SHP77 (cell line): ENCODE measurements around the gene ID4.
"Not testable (repeated sequence)": the region's sequence is repeated elsewhere in the genome, so short reads cannot be mapped to it uniquely, and the experiment has no call there.

Experiments used
- DNase-seq, 2 experiments: peaks; one replicate each; lab custom pipeline; 2025; lab: John Stamatoyannopoulos, UW

Gene ID4

DNA sequence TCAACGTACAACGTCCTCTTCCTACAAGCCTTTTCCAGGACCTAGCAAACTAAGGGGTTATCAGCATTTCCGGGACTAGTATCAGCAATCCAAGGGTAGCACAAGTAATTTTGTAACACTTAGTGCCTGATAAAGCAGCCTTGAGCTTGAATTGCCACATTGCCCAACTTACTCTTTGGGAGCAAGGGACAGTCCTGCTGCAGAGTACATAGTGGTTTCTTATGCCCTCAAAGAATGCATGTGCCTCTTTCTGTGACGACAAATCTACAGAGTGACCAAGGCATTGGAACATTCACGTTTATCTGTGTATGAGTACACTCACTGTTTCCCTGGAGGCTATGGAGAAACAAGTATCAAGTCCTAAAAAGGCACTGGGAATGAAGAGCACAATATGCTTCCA is 3.2 kb upstream of the ID4 start:
- DNase-seq = no peak

DNA sequence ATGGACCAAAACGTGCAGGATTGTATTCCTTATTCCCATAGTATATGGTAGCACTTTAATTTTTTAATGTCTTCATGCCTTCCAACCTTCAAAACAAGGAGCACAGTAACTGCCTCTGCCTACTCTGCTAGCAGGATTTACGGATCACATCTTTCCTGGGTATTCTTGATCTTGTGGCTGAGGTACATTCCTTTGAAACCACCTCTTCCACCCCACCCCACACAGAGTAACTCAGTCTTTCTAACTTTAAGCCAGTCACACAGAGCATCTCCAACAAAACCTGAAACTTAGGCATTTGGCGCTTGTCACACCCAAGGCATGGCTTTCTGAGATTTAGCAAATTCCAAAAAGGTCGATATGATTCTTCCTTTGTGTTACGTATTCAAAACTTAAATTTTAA is 2.3 kb upstream of the ID4 start:
- DNase-seq = no peak

DNA sequence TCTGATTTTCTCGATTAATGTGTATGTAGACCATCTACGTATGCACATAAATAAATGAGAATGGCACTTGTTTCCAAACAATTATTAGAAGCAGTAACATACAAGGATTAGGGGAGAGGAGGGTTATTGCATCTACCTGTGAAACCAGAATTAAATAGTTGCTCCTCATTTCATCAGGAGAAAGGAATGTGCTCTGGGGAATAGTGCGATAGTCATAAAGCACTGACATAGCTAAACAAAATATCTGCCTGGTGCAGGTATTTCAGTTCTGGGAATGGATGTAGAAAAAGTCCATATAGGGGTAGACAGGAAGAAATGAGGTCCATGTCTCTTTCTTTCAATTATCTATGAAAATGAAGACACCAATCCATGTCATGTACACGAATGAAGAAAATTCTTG is 1.6 kb upstream of the ID4 start:
- DNase-seq = no peak

DNA sequence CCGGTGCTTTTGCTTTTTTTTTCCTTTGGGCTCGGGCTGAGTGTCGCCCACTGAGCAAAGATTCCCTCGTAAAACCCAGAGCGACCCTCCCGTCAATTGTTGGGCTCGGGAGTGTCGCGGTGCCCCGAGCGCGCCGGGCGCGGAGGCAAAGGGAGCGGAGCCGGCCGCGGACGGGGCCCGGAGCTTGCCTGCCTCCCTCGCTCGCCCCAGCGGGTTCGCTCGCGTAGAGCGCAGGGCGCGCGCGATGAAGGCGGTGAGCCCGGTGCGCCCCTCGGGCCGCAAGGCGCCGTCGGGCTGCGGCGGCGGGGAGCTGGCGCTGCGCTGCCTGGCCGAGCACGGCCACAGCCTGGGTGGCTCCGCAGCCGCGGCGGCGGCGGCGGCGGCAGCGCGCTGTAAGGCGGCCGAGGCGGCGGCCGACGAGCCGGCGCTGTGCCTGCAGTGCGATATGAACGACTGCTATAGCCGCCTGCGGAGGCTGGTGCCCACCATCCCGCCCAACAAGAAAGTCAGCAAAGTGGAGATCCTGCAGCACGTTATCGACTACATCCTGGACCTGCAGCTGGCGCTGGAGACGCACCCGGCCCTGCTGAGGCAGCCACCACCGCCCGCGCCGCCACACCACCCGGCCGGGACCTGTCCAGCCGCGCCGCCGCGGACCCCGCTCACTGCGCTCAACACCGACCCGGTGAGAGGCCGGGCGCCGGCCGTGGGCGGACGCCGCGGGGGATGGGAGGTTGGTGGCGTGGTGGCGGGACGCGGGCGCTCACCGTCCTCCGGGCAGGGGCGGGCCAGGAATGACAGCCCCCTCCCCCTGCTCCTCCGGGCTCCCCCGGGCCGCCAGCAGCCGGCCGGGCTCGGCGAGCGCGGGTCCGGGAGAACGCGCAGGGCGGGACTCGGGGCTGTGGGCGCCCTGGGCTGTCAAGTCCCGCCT is 606 bp downstream of the ID4 start:
- DNase-seq = peak; percentile 42 to 44

DNA sequence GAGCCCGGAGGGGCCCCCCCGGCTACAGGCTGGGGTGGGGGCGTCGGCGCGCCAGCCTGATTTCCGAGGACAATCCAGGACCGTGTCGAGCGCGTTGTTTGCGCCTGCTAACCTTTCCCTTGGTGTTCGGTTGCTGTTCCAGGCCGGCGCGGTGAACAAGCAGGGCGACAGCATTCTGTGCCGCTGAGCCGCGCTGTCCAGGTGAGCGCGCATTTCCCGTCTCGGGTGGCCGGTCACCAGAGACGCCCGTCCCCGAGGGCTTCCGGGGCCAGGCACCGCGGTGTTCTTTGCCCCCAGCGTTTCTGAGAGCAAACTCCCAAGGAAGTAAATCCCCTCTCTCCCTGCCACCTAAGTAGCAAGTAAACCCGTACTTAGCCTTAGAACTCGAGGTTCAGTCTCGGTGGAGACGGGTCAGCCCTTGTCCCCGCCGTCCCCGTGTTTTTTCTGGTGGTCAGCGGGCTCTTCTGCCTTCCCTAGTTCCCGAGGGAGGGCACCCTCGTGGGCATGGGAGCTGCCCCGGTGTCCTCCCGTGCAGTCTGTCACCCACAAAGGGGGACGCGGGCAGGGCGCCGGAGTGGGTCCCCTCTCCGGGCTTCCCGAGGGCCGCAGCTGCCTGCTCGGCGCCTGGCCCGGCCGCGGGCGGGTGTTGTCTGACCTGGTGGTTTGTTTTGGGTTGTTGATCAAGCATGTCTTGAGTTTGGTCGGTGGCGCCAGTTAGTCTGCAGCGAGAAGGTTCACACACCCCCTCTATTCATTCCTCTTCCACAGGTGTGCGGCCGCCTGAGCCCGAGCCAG is 1.5 kb downstream of the ID4 start:
- DNase-seq = peak; percentile 58 to 79

DNA sequence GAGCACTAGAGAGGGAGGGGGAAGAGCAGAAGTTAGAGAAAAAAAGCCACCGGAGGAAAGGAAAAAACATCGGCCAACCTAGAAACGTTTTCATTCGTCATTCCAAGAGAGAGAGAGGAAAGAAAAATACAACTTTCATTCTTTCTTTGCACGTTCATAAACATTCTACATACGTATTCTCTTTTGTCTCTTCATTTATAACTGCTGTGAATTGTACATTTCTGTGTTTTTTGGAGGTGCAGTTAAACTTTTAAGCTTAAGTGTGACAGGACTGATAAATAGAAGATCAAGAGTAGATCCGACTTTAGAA is 2.0 kb downstream of the ID4 start:
- DNase-seq = no peak

DNA sequence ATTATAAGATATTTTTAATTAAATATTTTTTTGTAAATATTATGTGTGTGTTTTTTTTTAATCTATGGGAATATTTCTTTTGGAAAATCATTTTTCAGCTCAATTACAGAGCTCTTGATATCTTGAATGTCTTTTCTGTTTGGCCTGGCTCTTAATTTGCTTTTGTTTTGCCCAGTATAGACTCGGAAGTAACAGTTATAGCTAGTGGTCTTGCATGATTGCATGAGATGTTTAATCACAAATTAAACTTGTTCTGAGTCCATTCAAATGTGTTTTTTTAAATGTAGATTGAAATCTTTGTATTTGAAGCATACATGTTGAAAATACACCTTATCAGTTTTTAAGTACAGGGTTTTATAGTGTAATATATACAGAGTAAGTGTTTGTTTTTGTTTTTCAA is 2.6 kb downstream of the ID4 start:
- DNase-seq = no peak

DNA sequence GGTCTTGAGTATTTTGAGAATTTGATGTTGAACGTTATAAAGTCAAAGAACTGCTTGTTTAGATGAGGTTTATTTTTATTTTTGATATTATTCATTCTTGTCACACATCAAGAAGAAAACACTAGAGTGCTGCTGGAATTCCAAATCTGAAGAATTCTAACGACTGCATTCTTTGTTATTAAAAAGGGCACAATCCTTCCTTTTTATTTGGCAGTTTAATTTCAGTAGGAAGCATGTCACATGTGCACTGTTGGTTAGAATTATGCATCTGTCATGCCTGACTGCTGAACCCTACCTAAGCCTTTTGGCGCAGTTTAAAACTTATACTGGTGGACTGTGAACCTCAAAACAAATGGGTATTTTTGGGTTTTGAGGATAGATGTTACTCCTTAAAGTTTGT is 4.0 kb downstream of the ID4 start:
- DNase-seq = no peak

DNA sequence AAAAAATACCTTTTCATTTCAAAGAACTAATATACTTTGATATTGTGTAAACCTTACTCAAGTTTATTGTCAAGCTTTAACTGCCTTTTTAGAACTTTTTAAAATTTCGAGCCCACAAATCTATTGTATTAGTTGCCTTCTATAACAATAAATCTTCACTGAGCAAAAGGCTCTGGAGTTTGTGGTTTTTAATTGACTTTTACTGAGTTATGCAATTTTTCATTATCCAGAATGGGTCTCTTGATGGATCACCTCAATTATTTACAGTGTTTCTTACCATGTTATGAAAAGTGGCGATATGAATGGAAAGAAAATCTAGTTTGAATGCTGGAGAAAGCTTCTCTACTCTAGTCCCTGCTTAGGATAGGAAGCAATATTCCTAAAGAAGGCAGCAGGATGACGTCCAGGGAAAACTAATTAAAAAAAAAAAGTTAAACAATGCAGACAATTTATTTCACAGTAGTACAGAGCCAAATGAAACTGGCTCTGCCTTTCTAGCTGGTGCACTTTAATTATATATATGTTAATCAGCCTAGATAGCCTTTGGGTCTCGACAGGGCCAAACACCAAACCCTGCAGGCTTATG is 5.0 kb downstream of the ID4 start:
- DNase-seq = no peak

DNA sequence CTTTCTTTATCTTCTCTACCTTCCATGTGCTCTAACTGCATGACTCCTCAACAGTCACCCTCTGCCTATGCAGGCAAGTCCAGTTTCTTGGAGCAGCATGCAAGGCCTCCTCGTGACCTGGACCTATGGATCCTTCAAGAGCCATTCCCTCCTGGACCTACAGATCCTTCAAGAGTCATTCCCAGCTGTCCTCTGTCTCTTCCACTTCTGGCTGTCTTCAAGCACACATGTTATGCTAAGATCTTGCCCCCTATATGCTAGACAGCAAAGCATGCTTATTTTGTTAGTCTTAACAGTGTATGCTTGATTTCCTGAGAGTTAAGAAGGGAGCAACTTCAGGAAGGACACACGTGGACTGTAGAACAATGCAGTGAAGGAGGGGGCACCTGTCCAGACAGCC is 7.5 kb downstream of the ID4 start:
- no peak for DNase-seq

DNA sequence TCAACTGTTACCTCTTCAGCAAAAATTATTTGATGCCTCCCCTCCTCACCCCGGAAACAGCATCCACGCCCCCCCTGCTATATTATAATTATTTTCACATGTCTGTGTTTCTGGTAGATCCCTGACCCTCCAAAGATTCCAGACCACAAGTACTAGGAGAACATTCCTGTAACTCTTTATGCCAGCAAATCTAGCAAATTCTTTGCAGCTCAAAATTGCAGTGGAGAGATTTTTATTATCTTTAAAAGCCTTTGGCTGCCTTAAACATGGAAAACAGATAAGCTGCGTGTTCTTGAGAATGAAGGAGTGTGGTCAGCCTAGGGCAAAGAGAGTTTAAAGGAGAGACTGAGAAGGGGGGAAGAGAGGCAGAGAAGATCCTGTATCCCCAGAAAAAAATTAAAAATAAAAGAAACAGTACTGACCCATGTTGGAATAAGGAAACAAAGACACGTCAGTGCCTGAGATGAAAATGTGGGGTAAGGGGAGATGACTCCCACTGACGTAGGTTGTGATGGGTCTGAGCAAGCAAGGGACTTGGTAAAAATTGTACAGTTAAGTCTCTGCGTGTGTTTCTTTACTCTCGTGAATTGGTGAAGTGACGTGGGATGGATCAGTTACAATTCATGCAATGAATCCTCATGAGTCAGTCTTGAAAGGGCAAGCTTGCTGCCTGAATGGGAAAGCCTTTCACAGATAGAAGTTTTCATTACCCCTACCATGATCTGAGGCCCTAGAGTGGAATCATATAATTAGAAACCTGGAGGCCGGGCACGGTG is 8.3 kb downstream of the ID4 start:
- no peak for DNase-seq

DNA sequence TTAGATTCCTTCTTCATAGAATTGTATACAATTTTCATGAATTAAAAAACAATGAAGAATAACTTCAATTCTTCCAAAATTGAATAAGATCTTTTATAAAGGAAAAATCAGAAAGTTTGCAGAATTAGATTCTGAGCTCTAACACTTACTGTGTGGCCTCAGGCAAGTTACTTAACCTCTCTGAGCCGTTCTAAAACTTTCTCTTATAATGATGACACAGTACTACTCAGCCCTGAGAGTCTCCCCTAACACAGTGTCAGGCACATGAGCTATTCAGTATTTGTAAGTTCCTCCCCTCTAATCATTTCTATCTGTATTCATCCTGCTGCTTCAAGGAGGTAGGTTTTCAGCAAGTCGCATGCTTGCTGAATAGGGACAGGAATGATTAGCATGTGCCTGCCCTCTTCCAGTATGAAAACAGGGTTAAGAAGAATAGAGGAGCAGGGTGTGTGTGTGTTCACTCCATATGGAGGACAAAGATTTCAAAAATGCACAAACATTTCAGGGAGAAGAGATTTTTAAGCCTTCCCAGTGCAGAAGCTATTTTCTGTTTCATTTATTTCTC is 11.4 kb downstream of the ID4 start:
- DNase-seq = no peak

DNA sequence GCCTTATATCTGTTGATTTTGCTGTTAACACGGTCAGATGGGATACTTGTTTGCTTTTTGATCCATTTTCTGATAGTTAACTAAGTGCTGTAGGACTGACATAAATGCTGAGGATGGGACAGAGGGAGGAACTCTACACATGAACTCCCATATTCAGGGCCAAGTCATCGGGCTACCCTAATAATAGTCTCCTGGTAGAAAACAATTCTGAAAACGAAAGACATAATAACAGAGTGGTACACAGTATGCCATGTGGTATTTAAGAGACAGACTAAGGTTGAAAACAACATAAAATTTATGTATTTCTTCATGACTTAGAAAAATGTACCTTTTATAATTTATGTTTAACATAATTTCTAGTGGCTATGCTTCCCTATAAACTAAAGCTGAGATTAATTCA is 12.0 kb downstream of the ID4 start:
- DNase-seq = no peak

DNA sequence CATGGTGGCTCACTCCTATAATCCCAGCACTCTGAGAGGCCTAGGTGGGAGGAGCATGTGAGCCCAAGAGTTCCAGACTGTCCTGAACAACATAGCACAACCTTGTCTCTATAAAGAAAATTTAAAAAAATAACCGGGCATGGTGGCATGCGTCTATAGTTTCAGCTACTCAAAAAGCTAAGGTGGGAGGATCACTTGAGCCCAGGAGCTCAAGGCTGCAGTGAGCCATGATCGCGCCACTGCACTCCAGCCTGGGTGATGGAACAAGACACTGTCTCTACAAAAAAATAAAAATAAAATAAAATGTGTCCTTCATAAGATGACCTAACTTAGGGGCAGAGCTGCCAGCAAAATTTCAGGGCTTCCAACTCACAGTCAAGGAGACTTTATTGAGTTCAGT is 12.6 kb downstream of the ID4 start:
- DNase-seq = no peak

DNA sequence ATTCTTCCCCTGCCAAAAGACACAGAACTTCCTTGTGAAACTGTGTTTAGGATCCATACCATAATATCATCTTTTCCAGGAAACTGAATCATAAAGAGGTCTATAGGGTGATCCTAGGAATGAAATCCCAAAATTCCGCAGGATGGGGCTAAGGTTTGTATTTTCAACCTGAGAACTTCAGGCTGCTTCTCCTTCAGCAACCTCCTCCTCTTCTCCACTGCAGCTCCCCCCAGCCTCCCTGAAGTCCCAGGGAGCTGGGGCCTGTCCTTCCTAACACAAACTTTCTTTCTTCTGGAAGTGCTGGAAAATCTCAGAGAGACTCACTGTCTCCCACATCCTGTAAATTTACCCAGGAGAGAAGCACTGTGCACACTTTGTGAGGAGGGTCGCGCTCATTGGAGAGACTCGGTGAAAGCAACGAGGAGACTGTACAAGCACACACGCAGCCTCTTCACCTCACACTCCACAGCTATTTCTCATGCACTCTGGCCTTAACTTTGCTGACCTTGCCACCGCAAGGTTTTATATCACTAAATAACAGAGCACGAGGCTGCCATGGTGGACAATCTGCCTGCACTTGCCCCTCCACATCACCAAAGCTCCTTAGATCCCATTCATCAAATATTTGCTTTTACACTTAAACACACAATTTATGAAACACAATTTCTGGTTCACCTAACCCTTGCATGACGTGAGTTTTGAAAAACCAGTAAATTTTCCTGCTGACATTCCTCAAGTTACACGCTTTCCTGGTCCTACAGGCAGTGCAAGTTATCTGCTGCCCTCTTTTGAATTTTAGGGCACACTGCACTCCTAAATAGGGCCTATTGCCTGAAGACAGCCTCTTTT is 14.3 kb downstream of the ID4 start:
- DNase-seq = peak; percentile 63 to 75

DNA sequence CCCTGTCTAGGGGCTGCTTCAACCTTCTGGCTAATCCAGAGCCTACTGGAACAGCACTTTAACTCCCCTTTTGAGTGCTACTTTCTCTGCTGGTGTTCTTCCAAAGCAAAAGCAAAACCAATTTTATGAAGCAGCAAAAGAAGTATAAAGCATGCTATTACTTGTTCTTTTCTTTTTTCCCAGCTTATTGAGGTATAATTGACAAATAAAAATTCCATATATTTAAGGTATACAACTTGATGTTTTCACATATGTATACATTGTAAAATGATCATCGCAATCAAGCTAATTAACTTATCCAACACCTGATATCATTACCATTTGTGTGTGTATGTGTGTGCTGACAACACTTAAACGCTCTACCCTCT is 14.9 kb downstream of the ID4 start:
- no peak for DNase-seq

DNA sequence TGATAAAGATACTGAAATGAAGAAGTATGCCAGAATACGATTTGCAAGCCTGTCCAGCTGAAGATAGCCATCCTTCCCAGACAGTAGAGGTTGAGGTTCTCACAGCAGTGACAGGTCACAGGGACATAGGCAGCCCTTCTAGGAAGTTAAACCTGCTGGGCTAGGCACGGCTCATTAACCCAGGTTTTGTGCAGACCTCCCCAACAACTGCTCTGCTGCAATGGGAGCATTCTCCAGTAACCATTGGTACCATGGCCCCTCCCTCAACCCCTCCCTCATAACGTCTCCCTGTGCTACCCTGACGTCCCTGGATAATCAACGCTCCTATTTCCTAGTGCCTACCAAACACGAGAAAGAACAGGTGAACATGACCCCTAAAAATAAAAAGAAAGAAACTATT is 15.8 kb downstream of the ID4 start:
- DNase-seq = no peak

DNA sequence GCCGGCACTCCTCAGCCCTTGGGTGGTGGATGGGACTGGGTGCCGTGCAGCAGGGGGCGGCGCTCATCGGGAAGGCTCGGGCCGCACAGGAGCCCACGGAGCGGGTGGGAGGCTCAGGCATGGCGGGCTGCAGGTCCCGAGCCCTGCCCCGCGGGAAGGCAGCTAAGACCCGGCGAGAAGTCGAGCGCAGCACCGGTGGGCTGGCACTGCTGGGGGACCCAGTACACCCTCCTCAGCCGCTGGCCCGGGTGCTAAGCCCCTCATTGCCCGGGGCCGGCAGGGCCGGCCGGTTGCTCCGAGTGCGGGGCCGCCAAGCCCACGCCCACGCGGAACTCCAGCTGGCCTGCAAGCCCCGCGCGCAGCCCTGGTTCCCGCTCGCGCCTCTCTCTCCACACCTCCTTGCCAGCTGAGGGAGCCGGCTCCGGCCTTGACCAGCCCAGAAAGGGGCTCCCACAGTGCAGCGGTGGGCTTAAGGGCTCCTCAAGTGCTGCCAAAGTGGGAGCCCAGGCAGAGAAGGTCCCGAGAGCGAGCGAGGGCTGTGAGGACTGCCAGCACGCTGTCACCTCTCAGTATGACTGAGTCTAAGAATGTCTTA is 17.3 kb downstream of the ID4 start:
- not testable (repeated sequence) for DNase-seq

DNA sequence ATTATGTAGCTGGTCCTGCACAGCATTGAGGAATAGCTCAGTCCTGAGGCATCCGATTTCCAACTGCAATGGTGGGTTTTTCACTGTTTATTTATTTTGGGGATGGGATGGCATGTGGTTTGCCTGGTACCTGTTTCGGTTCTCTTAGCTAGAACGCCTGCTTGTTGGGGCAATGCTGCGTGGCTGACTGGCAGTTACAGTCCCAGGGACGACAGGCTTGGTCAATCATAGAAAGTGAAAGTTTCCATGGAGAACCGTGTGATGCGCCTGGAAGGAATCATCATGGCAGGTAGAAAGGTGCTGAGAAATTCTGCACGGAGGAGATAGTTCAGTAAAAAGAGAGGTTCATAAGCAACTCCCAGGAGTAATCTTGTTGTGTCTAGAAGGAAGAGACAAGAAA is 18.4 kb downstream of the ID4 start:
- DNase-seq = no peak

DNA sequence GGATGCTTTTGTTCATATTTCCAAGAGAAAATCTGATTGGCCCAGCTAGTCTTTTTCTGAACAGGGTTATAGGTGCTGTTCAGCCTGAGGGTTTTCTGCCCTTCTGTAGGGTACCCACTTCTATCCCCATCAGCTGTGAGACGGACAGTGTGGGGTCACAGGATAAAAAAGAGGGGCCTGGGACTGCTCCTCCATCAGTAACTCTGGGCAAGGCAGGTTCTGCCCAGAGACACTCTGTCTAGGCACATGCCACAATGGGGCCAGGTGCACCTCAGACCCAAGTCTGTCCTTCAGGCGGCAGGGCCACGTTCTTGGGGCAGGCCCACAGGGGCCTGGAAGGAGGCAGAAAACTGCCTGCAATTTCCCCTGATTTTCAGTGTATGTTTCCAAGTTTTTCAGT is 20.0 kb downstream of the ID4 start:
- DNase-seq = no peak

DNA sequence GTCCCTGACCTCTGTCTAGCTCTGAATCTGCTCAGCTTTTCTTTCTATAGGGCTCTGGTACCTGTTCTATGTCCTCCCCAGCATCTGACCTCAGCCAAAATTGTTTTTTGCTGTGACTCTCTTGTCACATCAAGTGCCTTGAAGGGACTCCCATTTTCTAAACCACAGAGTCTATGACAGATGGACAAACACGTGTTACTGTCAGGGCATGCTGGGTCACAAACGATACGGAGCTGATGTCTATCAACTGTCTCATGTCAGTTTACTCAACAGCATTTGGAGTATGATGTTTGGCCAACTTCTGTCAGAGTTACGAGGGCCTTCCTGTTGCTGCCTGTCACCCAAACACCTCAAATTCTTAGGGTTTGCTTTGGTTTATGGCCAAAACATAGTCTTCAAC is 20.5 kb downstream of the ID4 start:
- DNase-seq = no peak
